Cardiac fibroblast (primary cell): ENCODE results near the gene RBMS3.
A peak's percentile ranks its signal among the peaks of the same experiment; 100 is the strongest.

Experiments used
- DNase-seq, 2 donors: peaks; one replicate each; pipeline versions ENCODE4 v3.0.0 to v3.0.0-alpha.2; 2010; ENCODE audit warnings: low read depth in 2 of 2
- H3K4me3 ChIP-seq, 2 donors: replicated peaks in 1 of 2; 1 replicate in 1 of 2; 2 replicates in 1 of 2; pipeline ENCODE4 v1.5.1; 2011; ENCODE audit warnings: low read depth in 2 of 2, low read length in 2 of 2, mild to moderate bottlenecking in 2 of 2, moderate library complexity in 1 of 2
- TF ChIP-seq, protein P1 (sequence below): IDR thresholded peaks from one replicate; pipeline ENCODE4 v1.5.1; 2011; ENCODE audit warnings: low read depth, mild to moderate bottlenecking, low read length, inconsistent platforms

Gene RBMS3

GRCh38 chr3:29559741-29560465, 279.0 kb downstream of the RBMS3 start:
- TF ChIP-seq, protein P1, sequence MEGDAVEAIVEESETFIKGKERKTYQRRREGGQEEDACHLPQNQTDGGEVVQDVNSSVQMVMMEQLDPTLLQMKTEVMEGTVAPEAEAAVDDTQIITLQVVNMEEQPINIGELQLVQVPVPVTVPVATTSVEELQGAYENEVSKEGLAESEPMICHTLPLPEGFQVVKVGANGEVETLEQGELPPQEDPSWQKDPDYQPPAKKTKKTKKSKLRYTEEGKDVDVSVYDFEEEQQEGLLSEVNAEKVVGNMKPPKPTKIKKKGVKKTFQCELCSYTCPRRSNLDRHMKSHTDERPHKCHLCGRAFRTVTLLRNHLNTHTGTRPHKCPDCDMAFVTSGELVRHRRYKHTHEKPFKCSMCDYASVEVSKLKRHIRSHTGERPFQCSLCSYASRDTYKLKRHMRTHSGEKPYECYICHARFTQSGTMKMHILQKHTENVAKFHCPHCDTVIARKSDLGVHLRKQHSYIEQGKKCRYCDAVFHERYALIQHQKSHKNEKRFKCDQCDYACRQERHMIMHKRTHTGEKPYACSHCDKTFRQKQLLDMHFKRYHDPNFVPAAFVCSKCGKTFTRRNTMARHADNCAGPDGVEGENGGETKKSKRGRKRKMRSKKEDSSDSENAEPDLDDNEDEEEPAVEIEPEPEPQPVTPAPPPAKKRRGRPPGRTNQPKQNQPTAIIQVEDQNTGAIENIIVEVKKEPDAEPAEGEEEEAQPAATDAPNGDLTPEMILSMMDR, result no peak
- peak in 1 of 2 donors; percentile 41 for DNase-seq
- no peak overlapping the region for H3K4me3 ChIP-seq

- H3K4me3 ChIP-seq, result no peak overlapping the region
- no peak for DNase-seq
- TF ChIP-seq, protein P1, result no peak
Observed at GRCh38 chr3:29561651-29562149, 280.8 kb downstream of the RBMS3 start.

DNA sequence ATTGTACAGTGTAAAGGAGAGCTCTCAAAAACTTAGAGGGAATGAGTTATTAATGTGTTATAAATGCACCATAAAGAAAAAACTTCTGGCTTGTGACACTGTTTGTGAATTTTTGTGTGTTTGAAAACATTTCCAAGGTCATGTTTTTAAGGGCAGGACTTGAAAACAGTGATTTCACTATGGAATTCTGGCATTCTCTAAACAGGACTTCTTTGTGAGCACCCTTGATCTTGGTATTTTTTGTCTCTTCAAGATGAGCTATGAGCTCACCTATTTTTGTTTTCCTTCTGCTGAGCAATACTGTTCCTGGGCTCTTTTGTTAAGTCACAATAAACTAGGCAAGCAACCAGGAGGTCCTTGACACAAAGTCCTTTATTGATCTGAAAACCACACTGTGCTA, 284.4 kb downstream of the RBMS3 start:
- no peak overlapping the region for H3K4me3 ChIP-seq
- TF ChIP-seq, protein P1, result no peak
- peak; percentile 43 to 50 for DNase-seq

DNA sequence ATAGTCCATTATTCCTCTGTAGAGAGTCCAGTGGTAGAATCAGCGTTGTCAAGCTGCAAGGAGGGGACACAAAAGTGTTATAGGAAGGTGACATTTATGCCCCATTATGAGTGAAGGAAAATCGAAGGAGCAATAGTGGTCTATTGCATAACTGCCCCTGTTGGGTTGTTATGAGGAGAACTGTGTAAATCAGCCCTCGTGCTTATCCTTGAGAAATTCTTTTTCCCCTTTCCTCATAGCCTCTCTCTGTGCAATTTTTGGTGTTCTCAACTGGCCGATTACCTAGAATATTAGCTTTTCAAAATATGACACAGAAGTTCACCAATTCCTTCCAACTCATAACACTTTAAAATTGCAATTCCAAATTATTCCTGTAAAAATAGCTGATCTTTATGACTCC, 286.6 kb downstream of the RBMS3 start:
- no peak overlapping the region for H3K4me3 ChIP-seq
- TF ChIP-seq, protein P1, result no peak
- DNase-seq, result no peak

DNA sequence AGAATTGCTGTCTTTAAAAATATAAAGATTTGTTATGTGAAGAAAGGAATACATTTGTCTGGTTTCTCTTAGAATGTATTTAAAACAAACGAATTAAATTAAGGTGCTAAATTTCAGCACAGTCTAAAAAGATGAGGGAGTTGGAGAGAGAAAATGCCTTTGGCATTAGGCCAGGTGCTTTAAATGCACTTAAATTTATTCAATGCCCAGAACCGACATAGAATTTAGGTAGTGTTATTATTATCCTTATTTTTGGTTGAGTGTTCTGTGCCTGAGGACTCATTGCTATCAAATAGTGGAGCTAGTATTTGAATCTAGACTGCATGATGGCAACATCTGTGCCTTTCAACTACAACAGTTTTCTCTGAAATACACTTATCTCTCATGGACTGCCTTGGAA, 287.5 kb downstream of the RBMS3 start:
- no peak for DNase-seq
- TF ChIP-seq, protein P1, result no peak
- H3K4me3 ChIP-seq, result no peak overlapping the region

GRCh38 chr3:29576181-29576580, 295.3 kb downstream of the RBMS3 start:
- TF ChIP-seq, protein P1, result no peak
- DNase-seq, result no peak

More at GRCh38 chr3:29576181-29576580, 295.3 kb downstream of the RBMS3 start:
- H3K4me3 ChIP-seq, result no peak overlapping the region
